Smooth muscle cell of the brain vasculature (primary cell): Measurements from ENCODE around the gene TRHDE.

Experiments
- DNase-seq: peaks from one replicate; pipeline ENCODE4 v3.0.0-alpha.2; 2012; ENCODE audit warnings: low read depth, low spot score

TRHDE gene, protein sequence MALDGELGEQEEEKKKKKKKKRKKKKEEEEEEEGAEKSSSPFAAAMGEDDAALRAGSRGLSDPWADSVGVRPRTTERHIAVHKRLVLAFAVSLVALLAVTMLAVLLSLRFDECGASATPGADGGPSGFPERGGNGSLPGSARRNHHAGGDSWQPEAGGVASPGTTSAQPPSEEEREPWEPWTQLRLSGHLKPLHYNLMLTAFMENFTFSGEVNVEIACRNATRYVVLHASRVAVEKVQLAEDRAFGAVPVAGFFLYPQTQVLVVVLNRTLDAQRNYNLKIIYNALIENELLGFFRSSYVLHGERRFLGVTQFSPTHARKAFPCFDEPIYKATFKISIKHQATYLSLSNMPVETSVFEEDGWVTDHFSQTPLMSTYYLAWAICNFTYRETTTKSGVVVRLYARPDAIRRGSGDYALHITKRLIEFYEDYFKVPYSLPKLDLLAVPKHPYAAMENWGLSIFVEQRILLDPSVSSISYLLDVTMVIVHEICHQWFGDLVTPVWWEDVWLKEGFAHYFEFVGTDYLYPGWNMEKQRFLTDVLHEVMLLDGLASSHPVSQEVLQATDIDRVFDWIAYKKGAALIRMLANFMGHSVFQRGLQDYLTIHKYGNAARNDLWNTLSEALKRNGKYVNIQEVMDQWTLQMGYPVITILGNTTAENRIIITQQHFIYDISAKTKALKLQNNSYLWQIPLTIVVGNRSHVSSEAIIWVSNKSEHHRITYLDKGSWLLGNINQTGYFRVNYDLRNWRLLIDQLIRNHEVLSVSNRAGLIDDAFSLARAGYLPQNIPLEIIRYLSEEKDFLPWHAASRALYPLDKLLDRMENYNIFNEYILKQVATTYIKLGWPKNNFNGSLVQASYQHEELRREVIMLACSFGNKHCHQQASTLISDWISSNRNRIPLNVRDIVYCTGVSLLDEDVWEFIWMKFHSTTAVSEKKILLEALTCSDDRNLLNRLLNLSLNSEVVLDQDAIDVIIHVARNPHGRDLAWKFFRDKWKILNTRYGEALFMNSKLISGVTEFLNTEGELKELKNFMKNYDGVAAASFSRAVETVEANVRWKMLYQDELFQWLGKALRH

DNA sequence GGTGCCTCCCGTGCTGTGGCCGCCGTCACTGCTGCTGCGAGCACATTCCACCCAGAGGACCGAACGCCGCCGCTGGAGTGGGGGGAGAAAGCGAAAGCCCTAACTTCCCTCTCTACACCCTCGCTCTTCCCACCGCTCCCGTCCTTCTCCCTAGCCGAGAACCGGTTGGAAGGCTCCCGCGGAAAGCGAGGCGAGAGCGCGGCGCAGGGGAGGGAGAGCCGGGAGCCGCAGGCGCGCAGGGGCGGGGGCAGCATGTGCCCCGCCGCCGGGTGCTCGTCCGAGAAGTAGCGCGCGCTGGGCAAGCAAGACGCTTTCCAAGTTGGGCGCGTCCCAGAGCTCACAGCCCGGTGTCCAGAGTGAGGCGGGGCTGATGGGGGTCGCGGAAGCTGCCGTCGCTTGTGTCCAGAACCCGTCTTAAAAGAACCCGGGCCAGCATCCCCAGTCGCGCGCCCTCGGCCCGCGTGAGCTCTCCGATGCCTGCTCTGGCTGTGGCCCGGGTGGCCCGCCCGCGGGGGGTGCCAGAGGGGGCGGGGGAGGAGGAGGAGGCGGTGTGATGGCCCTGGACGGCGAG lies at the start of gene TRHDE:
Gene TRHDE (plus strand): TSS at position 280 of the 571 bp plus-strand sequence. CDS start 274 bp downstream, at position 554.
- no peak for DNase-seq

DNA sequence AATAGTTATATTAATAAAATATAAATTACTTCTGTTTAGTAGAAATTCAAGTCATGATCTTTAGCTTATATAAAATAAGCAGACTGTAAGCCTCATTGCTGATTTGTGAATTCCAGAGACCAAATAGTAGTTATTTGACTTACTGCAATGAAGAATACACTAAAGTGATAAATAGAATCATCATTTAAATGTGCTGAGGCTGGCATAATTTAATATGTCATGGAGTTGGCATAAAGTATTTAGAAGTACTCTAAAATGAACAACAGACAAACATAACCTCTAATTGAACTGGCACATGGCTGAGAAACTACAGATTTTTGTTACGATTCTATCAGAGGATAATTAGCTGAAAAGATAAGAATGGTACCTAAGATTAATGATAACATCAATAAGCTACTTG lies 45.7 kb upstream of the TRHDE start:
- DNase-seq, result no peak

DNA sequence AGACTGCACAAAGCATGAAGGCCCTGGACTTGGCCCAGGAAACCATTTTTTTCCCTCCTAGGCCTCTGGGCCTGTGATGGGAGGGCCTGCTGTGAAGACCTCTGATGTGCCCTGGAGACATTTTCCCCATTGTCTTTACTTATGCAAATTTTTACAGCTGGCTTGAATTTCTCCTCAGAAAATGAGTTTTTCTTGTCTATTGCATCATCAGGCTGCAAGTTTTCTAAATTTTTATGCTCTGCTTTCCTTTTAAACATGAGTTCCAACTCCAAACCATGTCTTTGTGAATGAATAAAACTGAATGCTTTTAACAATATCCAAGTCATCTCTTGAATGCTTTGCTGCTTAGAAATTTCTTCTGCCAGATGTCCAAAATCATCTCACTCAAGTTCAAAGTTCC lies 43.7 kb upstream of the TRHDE start:
- DNase-seq, result no peak

DNA sequence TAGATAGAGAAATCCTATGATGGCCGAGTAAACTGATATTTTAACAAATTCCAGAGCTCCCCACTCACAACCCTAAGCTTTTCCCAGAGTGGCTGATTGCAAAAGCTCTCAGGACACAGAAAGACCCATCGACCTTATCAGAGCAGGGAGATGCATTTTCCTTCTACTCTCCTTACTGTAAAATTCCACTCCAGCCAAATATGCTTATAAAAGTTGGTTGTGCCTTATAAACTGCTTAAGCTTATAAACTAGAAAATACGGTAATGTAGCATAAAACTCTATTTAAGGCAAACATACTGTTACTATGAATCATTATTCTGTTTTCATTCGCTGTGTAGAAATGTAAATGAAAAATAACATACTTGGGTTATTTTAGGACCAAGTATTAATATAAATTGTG lies 41.6 kb upstream of the TRHDE start:
- no peak for DNase-seq

DNA sequence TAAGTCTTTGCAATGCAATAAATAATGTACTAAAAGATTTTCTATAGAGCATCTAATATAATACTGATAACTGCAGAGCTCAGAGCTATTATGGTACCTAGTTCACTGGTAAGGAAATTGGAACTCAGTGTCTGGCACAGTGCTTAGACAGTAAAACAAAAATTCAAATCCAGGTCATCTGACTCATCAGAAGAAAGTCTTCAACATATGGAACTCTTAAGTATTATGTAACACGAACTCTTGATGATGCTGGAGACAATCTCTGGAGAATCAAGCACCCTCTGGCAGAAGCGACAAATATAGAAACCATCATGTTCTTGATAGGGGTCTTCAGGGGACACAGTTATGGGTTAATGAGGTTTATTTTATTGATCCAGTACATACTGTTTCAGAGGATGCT lies 37.3 kb upstream of the TRHDE start:
- no peak for DNase-seq

DNA sequence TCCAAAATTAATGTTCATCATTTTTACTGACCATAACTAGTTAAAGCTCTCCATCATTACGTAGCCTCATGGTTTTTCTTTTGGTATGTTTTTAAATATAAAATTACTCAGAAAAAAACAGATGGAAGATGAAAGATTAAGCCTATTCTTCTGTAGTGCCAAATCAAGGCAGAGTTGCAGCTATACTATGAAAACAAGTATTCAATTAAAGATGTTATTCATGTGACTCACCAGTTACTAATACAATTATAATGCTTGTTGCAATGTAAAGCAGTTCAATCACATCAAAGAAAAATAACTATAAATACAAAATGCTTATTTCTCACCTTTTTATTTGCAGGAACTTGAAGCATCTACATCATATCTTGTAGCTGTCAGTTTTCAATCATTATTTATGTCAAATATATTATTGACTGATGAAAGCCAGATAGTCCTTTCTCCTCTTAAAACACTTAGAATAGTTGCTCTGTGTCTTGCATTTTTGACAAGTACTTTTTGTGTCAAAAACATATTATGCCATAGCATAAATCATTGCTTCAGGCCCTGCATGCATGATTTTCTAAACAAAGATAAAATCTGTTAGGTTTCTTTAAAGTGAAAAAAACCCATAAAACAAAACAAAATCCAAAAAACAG lies 36.0 kb upstream of the TRHDE start:
- no peak for DNase-seq

DNA sequence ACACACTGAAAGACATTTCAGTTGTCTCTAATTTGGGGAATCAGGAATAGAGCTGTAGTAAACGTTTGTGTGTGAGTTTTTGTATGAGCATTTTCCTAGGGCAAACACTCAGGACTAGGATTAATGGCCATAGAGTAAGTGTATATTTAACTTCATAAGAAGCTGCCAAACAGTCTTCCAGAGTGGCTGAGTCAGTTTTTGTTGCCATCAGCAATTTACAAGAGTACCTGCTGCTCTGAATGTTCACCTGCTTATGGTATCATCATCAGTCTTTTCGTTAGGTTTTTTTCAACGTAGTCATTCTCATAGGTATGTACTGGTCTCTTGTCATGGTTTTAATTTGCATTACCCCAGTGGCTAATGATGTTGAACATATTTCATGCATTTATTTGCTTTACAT lies 30.6 kb upstream of the TRHDE start:
- no peak for DNase-seq

DNA sequence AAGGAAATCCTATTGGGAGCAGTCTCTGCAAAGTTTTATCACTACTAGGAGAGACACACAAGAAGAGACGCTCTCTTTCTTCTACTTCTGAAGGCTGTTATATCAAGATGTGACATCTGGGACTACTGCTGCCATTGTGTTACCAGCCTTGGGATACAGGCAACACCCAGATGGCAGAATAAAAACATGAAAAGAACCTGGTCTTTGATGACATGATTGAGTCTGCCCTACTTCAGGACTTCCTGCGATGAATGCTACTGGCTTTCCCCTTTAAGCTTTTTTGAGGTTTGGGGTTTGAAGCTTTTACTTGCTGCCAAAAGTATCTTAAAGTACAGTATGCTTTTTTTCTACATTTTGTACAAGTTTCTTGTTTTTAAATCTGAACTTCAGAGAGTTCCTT lies 29.2 kb upstream of the TRHDE start:
- no peak for DNase-seq

DNA sequence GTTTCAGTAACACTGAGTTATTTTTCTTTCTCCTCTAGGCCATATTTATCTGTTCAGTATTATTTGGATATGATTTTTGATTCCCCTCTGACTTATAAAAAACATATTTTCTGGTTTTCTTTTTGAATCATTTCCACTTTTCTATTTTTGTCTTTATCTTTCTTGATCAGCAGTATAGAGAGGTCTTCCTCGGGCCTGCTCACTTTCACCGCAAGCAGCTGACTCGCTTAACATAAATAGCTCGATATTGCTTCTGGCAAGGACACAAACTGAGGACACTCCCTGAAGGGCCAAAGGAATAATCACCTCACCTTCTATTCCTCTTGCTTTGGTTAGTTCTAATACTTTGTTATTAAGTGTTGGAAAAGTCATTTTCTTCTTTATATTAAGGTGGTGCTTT lies 25.8 kb upstream of the TRHDE start:
- no peak for DNase-seq

DNA sequence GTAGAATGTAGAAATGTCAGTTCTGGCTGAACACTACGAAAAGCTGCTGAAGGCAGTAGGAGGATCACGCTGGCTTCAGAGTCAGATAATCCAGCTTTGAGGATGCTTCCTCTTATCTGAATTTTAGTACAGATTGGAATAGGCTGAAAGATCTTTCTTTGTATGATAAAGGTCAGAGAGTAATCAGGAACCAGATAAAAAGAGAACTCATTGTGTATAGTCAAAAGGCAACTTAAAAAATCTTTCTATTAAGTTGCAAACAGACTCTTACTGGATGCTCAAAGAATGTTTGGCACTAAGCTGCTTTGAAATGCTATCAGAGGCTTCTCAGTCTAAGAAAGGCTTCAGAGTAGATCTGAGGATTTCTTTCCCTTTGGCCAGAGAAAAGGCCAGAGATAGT lies 21.8 kb upstream of the TRHDE start:
- no peak for DNase-seq

DNA sequence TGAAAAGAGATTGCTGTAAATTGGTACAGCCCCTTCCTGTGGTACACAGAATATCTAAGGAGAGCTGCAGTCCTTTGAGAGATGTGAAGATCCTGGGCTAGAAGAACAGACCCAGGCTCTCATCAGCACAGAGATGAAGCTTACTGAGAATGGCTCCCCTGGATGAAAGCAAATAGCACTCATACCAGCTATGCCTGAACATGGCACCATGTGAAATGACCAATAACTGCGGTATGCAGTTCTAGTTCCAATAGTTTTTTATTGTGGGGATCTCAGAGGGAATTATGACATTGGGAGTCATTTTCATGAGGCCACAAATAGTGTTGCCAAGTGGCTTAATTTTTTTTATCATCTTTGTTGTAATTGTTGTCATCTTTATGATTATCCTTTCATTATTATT lies 15.4 kb upstream of the TRHDE start:
- no peak for DNase-seq

DNA sequence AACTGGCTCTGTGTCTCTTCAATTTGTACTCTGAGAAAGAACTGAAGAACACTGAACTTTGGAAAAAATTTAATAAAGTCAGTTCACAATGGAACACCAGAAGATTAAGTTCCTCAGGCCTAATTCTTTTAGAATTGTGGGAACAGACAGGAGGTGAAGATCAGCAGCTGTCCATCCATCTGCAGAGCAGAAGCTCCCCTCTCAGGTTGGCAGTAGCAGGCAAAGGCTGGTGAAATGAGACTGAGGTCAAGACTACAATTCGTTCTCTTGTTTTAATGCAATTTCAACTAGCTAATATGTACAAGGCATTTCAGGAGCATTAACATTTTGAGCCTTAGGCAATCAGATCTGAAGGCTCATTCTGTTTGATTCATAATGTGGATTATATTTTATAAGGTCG lies 10.3 kb upstream of the TRHDE start:
- DNase-seq, result no peak

DNA sequence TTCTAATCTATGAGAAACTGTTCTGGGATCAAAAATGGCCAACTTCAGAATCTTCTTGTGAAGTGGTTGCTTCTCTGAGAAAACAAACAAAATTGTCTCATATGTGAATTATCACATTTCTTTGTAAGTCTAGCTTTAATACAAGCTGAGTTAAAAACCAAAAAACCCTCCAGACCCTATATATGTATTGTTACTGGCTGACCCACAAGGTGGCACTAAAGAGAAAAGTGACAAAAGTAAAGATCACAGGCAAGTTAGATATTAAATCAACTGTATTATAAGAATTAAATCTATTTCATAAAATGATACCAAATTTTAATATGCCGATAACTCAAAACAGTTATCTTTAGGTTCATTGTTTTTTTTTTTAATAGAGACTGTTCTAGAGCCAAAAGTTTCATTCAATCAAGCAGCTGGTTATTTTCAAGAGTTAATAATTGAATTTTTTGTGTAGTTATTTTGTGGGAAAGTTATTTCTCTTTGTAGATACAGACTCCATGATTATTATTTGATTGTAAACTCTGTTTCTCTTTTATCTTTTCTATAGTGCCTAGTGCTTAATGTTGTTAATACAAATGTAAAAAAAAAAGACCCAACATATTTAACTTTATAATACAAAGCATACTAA lies 7.5 kb upstream of the TRHDE start:
- no peak for DNase-seq

DNA sequence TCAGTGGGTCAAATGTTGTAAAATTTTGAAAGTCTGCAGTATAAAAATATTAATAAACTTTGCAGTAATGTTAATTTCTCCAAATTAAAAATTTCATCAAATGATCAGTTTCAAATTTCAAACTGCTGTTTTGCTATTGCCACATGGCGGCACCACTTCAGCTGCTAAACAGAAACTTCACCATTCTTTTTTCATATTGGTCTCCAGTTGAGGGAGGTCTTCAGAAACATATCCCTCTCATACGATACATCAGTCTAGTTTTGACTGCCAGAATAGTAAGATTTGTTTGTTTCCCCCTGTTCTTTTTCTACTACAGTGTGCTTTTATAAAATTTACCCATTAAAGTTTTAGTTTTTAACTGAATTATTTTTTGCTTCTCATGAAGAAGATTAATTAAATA lies 4.2 kb upstream of the TRHDE start:
- no peak for DNase-seq

DNA sequence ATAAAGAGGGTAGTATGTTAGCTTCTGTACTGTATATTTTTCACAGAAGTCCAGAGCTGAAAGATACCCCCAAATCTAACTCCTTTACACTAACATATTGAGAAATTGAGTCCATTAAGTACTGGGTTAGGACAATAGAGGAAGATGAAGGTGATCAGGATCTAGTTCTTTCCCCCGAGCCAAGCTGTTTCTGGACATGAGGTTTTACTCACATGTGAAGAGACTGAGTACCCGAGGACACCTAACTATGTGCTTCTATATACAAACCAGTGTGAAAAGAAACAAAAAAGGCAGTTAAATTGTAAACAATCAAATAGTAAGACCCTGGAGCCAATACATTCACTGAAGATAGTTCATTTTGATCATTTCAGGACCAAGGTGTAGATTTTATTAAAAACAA lies 3.8 kb upstream of the TRHDE start:
- no peak for DNase-seq

DNA sequence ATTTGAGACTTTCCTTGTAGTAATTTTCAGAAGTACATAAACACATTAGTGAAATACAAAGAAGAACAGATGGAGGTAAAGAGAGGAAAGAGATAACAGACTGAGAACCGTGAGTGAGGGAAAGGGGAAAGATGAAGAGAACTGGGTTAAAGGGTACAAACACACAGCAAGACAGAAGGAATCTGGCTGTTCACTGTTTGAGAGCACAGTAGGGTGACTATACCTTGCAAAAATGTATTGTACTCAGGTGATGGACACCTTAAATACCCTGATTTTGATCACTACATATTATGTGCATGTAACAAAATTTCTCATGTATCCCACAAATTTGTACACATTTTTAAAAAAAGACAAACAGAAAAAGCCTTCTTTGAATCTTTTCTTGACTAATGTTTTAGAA lies 2.7 kb upstream of the TRHDE start:
- no peak for DNase-seq

DNA sequence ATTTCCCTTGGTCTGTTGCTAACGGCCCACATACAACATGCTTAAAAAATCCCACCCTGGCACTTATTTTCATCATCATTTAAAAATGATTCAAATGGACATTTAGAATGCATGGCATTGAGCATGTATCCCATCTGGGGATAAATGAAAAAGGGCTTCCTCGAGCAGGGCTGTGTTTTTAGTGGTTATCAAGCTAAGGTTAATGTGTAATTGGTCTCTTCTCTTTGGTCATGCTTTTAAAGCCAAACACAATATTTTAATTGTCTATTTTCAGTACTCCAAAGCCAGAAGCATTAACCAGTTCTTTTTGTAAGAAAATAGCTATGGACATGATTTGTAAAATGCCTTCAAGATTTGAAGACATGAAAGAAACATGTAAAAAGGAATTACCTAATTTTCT lies 1.9 kb upstream of the TRHDE start:
- no peak for DNase-seq

DNA sequence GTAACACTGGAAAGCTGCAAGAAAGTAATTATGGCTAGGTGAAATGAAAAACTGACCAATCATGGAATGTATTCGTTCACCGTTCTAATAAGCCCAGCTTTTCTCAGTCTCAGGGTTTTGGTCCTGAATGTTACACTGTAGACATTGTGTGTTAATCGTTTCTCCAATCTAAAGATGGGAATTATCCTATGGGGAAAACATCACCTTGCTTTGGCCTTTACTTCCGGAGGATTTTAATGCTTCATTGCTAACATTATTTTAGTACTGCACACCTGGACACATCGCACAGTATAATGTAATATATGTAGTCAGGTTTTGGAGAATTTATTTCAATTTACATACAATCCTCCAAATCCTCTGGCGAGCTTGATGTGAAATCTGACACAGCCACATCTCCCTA lies 1.2 kb upstream of the TRHDE start:
- DNase-seq, result no peak

DNA sequence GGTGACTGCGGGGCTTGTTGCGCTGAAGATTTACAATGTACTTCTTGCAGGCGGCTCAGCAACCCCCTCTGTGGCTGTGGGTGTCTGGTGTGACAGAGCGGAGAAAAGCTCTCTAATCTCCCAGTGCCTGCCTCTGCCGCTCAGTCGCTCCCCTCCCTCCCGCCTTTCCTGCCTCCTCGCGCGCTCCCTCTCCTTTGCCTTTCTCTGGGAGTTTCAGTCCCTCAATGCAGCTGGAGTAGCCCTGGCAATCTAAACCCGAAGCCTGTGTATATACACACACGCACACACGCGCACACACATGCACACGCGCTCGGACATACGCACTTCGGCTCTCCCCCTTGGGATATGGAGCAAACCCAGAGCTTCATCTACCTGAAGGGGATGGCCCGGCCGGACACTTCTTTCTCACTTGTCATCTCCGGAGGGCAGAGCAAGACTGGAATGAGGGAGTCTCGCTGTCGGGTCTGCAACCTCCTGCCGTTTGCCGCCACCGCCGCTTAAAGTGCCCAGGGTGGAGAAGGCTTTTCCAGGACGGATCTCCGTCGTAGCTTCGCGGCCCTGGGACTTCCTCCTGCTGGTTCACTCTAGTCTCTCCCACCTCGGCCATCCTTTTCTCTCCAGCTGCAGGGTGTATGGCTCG lies 599 bp upstream of the TRHDE start:
- DNase-seq, result no peak

DNA sequence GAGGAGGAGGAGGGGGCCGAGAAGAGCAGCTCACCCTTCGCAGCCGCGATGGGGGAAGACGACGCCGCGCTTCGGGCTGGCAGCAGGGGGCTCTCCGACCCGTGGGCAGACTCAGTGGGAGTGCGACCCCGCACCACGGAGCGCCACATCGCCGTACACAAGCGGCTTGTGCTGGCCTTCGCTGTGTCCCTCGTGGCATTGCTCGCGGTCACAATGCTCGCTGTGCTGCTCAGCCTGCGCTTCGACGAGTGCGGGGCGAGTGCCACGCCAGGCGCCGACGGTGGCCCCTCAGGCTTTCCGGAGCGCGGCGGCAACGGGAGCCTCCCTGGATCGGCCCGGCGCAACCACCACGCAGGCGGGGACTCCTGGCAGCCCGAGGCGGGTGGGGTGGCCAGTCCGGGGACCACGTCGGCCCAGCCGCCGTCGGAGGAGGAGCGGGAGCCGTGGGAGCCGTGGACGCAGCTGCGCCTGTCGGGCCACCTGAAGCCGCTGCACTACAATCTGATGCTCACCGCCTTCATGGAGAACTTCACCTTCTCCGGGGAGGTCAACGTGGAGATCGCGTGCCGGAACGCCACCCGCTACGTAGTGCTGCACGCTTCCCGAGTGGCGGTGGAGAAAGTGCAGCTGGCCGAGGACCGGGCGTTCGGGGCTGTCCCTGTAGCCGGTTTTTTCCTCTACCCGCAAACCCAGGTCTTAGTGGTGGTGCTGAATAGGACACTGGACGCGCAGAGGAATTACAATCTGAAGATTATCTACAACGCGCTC lies 745 bp downstream of the TRHDE start:
- DNase-seq, result no peak
